Activated CD4-positive, alpha-beta T cell treated with anti-CD3 and anti-CD28 coated beads for 1 hour (primary cell): ENCODE results near the gene ANKRD23.

Source experiments
- DNase-seq: peaks from one replicate; pipeline ENCODE4 v3.0.0-alpha.2; 2020

ANKRD23 gene

GRCh38 chr2:96792772-96793749 lies 50.8 kb downstream of the ANKRD23 start:
- no peak for DNase-seq

GRCh38 chr2:96789245-96789617 lies 54.6 kb downstream of the ANKRD23 start:
- DNase-seq: no peak

- no peak for DNase-seq
Observed at GRCh38 chr2:96788442-96789244, 55.2 kb downstream of the ANKRD23 start.
